Gastrocnemius medialis (tissue), 4 donors: ENCODE data around the gene SORBS1. TPM values are rescaled to one million over a fixed set of nuclear protein-coding genes. Genes with fewer than 3 reads are reported as not detected.

ENCODE experiments used
- ATAC-seq, 2 donors: fragments of 150-250 bp; one replicate each; pipeline ENCODE4 v1.9.1; 2016
- DNase-seq, 2 donors: peaks; one replicate each; pipeline ENCODE4 v3.0.0-alpha.2; 2019
- H3K27ac ChIP-seq, 4 donors: fragments of 200-600 bp; sonication (generic); 1 replicate in 1 of 4; 2 replicates in 3 of 4; pipeline ENCODE4 v1.5.1; 2016 to 2018; ENCODE audit warnings: mild to moderate bottlenecking in 2 of 4, moderate library complexity in 1 of 4
- H3K27me3 ChIP-seq, 3 donors: fragments of 200-600 bp; sonication (generic) in 2 of 3; 1 replicate in 1 of 3; 2 replicates in 2 of 3; pipeline versions ENCODE4 v1.5.1 to v1.6.0; 2016 to 2019; ENCODE audit warnings: mild to moderate bottlenecking in 1 of 3, moderate library complexity in 1 of 3
- H3K36me3 ChIP-seq, 2 donors: fragments of 200-600 bp; sonication (generic) in 1 of 2; one replicate each; pipeline ENCODE4 v1.5.1; 2017 to 2018
- H3K4me1 ChIP-seq, 2 donors: fragments of 200-600 bp; sonication (generic) in 1 of 2; one replicate each; pipeline ENCODE4 v1.5.1; 2016 to 2017; ENCODE audit warnings: mild to moderate bottlenecking in 2 of 2
- H3K4me3 ChIP-seq, 4 donors: fragments of 200-600 bp; sonication (generic) in 3 of 4; 1 replicate in 1 of 4; 2 replicates in 3 of 4; pipeline ENCODE4 v1.5.1; 2016 to 2019; ENCODE audit warnings: mild to moderate bottlenecking in 2 of 4
- H3K9me3 ChIP-seq, 3 donors: fragments of 200-600 bp; sonication (generic) in 2 of 3; 1 replicate in 1 of 3; 2 replicates in 2 of 3; pipeline ENCODE4 v1.5.1; 2016 to 2019
- POLR2A ChIP-seq, 2 donors: fragments of 450-650 bp; IDR thresholded peaks; one replicate each; pipeline ENCODE4 v1.6.1; 2017; ENCODE audit warnings: antibody characterized with exemption in 2 of 2, mild to moderate bottlenecking in 2 of 2, moderate library complexity in 2 of 2
- in situ Hi-C, 4 donors: fragments of 200-750 bp; cut with MboI; loops; one replicate each; pipeline versions ENCODE4 v1.15.0 to v1.8.0; 2017; ENCODE audit warnings: low sequenced_read_pairs in 4 of 4
- intact Hi-C: fragments of 100-400 bp; cut with DNase I; formaldehyde crosslinking; loops from one replicate; pipeline ENCODE4 v1.15.1; 2023; ENCODE audit warnings: low total_unique reads
- total RNA-seq, 4 donors: library from RNA; depleted of rRNA; stranded (reverse); fragments of >200 nt; gene quantifications; one replicate each; pipeline versions ENCODE4 v1.1.0 to v1.2.3, GENCODE V29; 2016
- TF ChIP-seq, protein P1 (sequence below), 5 experiments: fragments of 450-650 bp in 3 of 5; fragments of 200-600 bp in 2 of 5; sonication (generic) in 2 of 5; IDR thresholded peaks in 4 of 5; conservative IDR thresholded peaks in 1 of 5; 1 replicate in 4 of 5; 2 replicates in 1 of 5; pipeline ENCODE4 v1.5.1; 2016 to 2019; ENCODE audit warnings: antibody characterized with exemption in 5 of 5, mild to moderate bottlenecking in 3 of 5, moderate library complexity in 3 of 5

The SORBS1 gene
- total RNA-seq, 4 donors from 2014 or later: 146 to 331 (median 186) TPM

GRCh38 chr10:95384011-95384704 lies 177.0 kb downstream of the SORBS1 start:
- intact Hi-C loops (no loop called here), in situ Hi-C loops (no loop called here)
- ATAC-seq (no peak), DNase-seq (no peak)
- TF ChIP-seq POLR2A (IDR thresholded peaks at IDR 0.05): no peak
- TF ChIP-seq, protein P1, sequence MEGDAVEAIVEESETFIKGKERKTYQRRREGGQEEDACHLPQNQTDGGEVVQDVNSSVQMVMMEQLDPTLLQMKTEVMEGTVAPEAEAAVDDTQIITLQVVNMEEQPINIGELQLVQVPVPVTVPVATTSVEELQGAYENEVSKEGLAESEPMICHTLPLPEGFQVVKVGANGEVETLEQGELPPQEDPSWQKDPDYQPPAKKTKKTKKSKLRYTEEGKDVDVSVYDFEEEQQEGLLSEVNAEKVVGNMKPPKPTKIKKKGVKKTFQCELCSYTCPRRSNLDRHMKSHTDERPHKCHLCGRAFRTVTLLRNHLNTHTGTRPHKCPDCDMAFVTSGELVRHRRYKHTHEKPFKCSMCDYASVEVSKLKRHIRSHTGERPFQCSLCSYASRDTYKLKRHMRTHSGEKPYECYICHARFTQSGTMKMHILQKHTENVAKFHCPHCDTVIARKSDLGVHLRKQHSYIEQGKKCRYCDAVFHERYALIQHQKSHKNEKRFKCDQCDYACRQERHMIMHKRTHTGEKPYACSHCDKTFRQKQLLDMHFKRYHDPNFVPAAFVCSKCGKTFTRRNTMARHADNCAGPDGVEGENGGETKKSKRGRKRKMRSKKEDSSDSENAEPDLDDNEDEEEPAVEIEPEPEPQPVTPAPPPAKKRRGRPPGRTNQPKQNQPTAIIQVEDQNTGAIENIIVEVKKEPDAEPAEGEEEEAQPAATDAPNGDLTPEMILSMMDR (IDR thresholded peaks at IDR 0.05 in 4 of 5, conservative IDR thresholded peaks at IDR 0.05 in 1 of 5): no peak
- peaks cover 12 to 16% of the 10 kb centered on the region in 2 donors for H3K4me1 ChIP-seq
- no peaks in the 10 kb centered on the region for H3K27me3 ChIP-seq
- H3K4me3 ChIP-seq: no peak overlapping the region
- no peaks in the 10 kb centered on the region for H3K9me3 ChIP-seq
- H3K36me3 ChIP-seq: peaks cover 5 to 76% of the 10 kb centered on the region in 2 donors
- peak overlapping the region in 1 of 4 donors; percentile 26 for H3K27ac ChIP-seq

DNA sequence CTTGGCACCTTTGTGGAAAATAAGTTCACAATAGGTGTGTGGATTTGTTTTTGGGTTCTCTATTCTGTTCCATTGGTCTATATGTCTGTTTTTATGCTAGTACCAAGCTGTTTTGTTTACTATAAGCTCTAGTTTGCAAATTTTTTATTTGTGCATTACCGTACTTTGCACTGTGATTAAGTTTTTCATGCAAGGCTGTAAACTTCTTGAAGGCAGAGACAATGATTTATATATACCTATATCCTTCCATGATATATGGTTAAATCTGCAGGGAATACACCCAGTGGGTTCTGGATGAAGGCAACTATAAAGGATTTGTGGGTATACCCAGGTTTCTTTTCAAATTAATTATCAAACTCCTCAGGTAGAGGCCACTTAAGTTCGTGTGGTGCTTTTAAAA lies 178.6 kb downstream of the SORBS1 start:
- DNase-seq: no peak
- no peak for ATAC-seq
- H3K4me3 ChIP-seq: no peak overlapping the region
- intact Hi-C loops (no loop called here), in situ Hi-C loops (no loop called here)
- H3K27ac ChIP-seq: no peak overlapping the region
- TF ChIP-seq POLR2A (IDR thresholded peaks at IDR 0.05): no peak
- TF ChIP-seq, protein P1 (IDR thresholded peaks at IDR 0.05 in 4 of 5, conservative IDR thresholded peaks at IDR 0.05 in 1 of 5): no peak
- H3K9me3 ChIP-seq: no peaks in the 10 kb centered on the region
- peaks cover 8% of the 10 kb centered on the region in 2 donors for H3K4me1 ChIP-seq
- H3K36me3 ChIP-seq: peaks cover 5 to 86% of the 10 kb centered on the region in 2 donors
- H3K27me3 ChIP-seq: no peaks in the 10 kb centered on the region

GRCh38 chr10:95382174-95382573 lies 179.0 kb downstream of the SORBS1 start:
- peaks cover 6 to 8% of the 10 kb centered on the region in 2 donors for H3K4me1 ChIP-seq
- no peaks in the 10 kb centered on the region for H3K9me3 ChIP-seq
- in situ Hi-C loops: no loop called here
- peak overlapping the region in 1 of 4 donors; percentile 10 for H3K27ac ChIP-seq
- no peak overlapping the region for H3K4me3 ChIP-seq
- no peaks in the 10 kb centered on the region for H3K27me3 ChIP-seq
- intact Hi-C loops: no loop called here
- DNase-seq: no peak
- TF ChIP-seq POLR2A (IDR thresholded peaks at IDR 0.05): no peak
- TF ChIP-seq, protein P1 (IDR thresholded peaks at IDR 0.05 in 4 of 5, conservative IDR thresholded peaks at IDR 0.05 in 1 of 5): no peak
- no peak for ATAC-seq
- H3K36me3 ChIP-seq: peaks cover 5 to 89% of the 10 kb centered on the region in 2 donors

GRCh38 chr10:95377950-95378349 lies 183.2 kb downstream of the SORBS1 start:
- H3K27ac ChIP-seq: peak overlapping the region; percentile 27 to 64 (median 46)
- ATAC-seq: no peak
- peaks cover 5 to 85% of the 10 kb centered on the region in 2 donors for H3K36me3 ChIP-seq
- H3K9me3 ChIP-seq: no peaks in the 10 kb centered on the region
- in situ Hi-C loops: loop anchor here (5.0 to 10.0 kb wide), 4 partner anchors 47 to 227 kb away; no protein-coding TSS in a partner anchor
- TF ChIP-seq, protein P1 (IDR thresholded peaks at IDR 0.05 in 4 of 5, conservative IDR thresholded peaks at IDR 0.05 in 1 of 5): no peak
- TF ChIP-seq POLR2A (IDR thresholded peaks at IDR 0.05): no peak
- peaks cover 6 to 14% of the 10 kb centered on the region in 2 donors for H3K4me1 ChIP-seq
- no peaks in the 10 kb centered on the region for H3K27me3 ChIP-seq
- DNase-seq: no peak
- H3K4me3 ChIP-seq: no peak overlapping the region
- intact Hi-C loops: loop anchor here (2.0 to 5.0 kb wide), 2 partner anchors 13 to 54 kb away; no protein-coding TSS in a partner anchor
